ENCODE data around the gene FTH1. TPM values are rescaled to one million over a fixed set of nuclear protein-coding genes. Genes with fewer than 3 reads are reported as not detected.

Gene FTH1
- total RNA-seq, 1 experiment from 2014 or later = 1,565 TPM

GRCh38 chr11:61962213-61963015 lies 5.0 kb downstream of the FTH1 start:
- no peaks in the 10 kb centered on the region for H3K27me3 Mint-ChIP-seq (ENCODE audit: insufficient read depth, unreplicated experiment)
- Histone ChIP-seq H3K9me3 (no peaks in the 10 kb centered on the region), H3K4me3 (ENCODE audit: low read depth, low read length) (no peak overlapping the region), H3K4me1 (peaks cover 29% of the 10 kb centered on the region), H3K36me3 (ENCODE audit: control insufficient read depth, insufficient read depth, low read length) (peaks cover 10% of the 10 kb centered on the region), H3K27me3 (replicated peaks; ENCODE audit: control insufficient read depth, insufficient read depth, low read length) (no peaks in the 10 kb centered on the region)
- H3K9me3 Mint-ChIP-seq (ENCODE audit: unreplicated experiment) = no peaks in the 10 kb centered on the region
- peak in 1 of 2 experiments; percentile 28 for DNase-seq
- peaks cover 75% of the 10 kb centered on the region for H3K36me3 Mint-ChIP-seq (ENCODE audit: insufficient read depth, unreplicated experiment)
- POLR2A ChIA-PET = no interaction called here
- H3K4me3 Mint-ChIP-seq (ENCODE audit: unreplicated experiment) = no peak overlapping the region
- peaks cover 7% of the 10 kb centered on the region for H3K4me1 Mint-ChIP-seq (ENCODE audit: low read depth, unreplicated experiment)
- no TSS peak for BruUV-seq (replicated peaks)
- H3K27ac Mint-ChIP-seq (ENCODE audit: unreplicated experiment) = peak overlapping the region; percentile 14
- CTCF ChIA-PET = interaction anchor here (1.3 kb wide), 1 partner anchor 13 kb away, joined by 3 read pairs; no protein-coding TSS in a partner anchor
- no peak for TF ChIP-seq CTCF (IDR thresholded peaks at IDR 0.05; ENCODE audit: insufficient read depth in 1 of 2, low read depth in 1 of 2, low read length in 1 of 2, severe bottlenecking in 1 of 2, unreplicated experiment in 1 of 2)
- intact Hi-C loops (cut with micrococcal nuclease; ENCODE audit: unreplicated experiment) = no loop called here

GRCh38 chr11:61961570-61962212 lies 5.7 kb downstream of the FTH1 start:
- intact Hi-C loops (cut with micrococcal nuclease; ENCODE audit: unreplicated experiment) = no loop called here
- no peaks in the 10 kb centered on the region for H3K27me3 ChIP-seq (replicated peaks; ENCODE audit: control insufficient read depth, insufficient read depth, low read length)
- Mint-ChIP-seq H3K4me1 (ENCODE audit: low read depth, unreplicated experiment) (peaks cover 7% of the 10 kb centered on the region), H3K27me3 (ENCODE audit: insufficient read depth, unreplicated experiment) (no peaks in the 10 kb centered on the region), H3K9me3 (ENCODE audit: unreplicated experiment) (no peaks in the 10 kb centered on the region), H3K27ac (ENCODE audit: unreplicated experiment) (peak overlapping the region; percentile 14), H3K4me3 (ENCODE audit: unreplicated experiment) (no peak overlapping the region), H3K36me3 (ENCODE audit: insufficient read depth, unreplicated experiment) (peaks cover 68% of the 10 kb centered on the region)
- H3K4me3 ChIP-seq (ENCODE audit: low read depth, low read length) = no peak overlapping the region
- ChIA-PET CTCF (interaction anchor here (0.9 to 1.0 kb wide), 3 partner anchors 14 to 63 kb away, joined by 3 to 6 read pairs (median 3); no protein-coding TSS in a partner anchor), POLR2A (no interaction called here)
- peaks cover 10% of the 10 kb centered on the region for H3K36me3 ChIP-seq (ENCODE audit: control insufficient read depth, insufficient read depth, low read length)
- peak in 1 of 2 experiments; percentile 44 for DNase-seq
- TF ChIP-seq CTCF (IDR thresholded peaks at IDR 0.05; ENCODE audit: insufficient read depth in 1 of 2, low read depth in 1 of 2, low read length in 1 of 2, severe bottlenecking in 1 of 2, unreplicated experiment in 1 of 2) = no peak
- no TSS peak for BruUV-seq (replicated peaks)
- H3K4me1 ChIP-seq = peaks cover 29% of the 10 kb centered on the region
- H3K9me3 ChIP-seq = no peaks in the 10 kb centered on the region

GRCh38 chr11:61960532-61960931 lies 6.9 kb downstream of the FTH1 start:
- Histone ChIP-seq H3K4me1 (peaks cover 21% of the 10 kb centered on the region), H3K4me3 (ENCODE audit: low read depth, low read length) (no peak overlapping the region), H3K27me3 (replicated peaks; ENCODE audit: control insufficient read depth, insufficient read depth, low read length) (no peaks in the 10 kb centered on the region), H3K9me3 (no peaks in the 10 kb centered on the region), H3K36me3 (ENCODE audit: control insufficient read depth, insufficient read depth, low read length) (peaks cover 8% of the 10 kb centered on the region)
- Mint-ChIP-seq H3K27me3 (ENCODE audit: insufficient read depth, unreplicated experiment) (no peaks in the 10 kb centered on the region), H3K4me1 (ENCODE audit: low read depth, unreplicated experiment) (peaks cover 7% of the 10 kb centered on the region), H3K9me3 (ENCODE audit: unreplicated experiment) (no peaks in the 10 kb centered on the region), H3K4me3 (ENCODE audit: unreplicated experiment) (no peak overlapping the region), H3K27ac (ENCODE audit: unreplicated experiment) (no peak overlapping the region), H3K36me3 (ENCODE audit: insufficient read depth, unreplicated experiment) (peaks cover 56% of the 10 kb centered on the region)
- intact Hi-C loops (cut with micrococcal nuclease; ENCODE audit: unreplicated experiment) = no loop called here
- POLR2A ChIA-PET = no interaction called here
- peak in 1 of 2 experiments; percentile 10 for DNase-seq
- no peak for TF ChIP-seq CTCF (IDR thresholded peaks at IDR 0.05; ENCODE audit: insufficient read depth in 1 of 2, low read depth in 1 of 2, low read length in 1 of 2, severe bottlenecking in 1 of 2, unreplicated experiment in 1 of 2)
- CTCF ChIA-PET = interaction anchor here (1.0 kb wide), 1 partner anchor 13 kb away, joined by 6 read pairs; no protein-coding TSS in a partner anchor
- no TSS peak for BruUV-seq (replicated peaks)
